Stimulated activated CD8-positive, alpha-beta memory T cell treated with anti-CD3 and anti-CD28 coated beads, Interleukin-15, amount 100 ng/mL, for 48 hours (primary cell): ENCODE data around the gene LTC4S.
"Not testable (repeated sequence)": the region's sequence is repeated elsewhere in the genome, so short reads cannot be mapped to it uniquely, and the experiment has no call there.

Experiments used
- DNase-seq, 2 donors: peaks; one replicate each; pipeline ENCODE4 v3.0.0-alpha.2; 2020; ENCODE audit warnings: low read depth in 2 of 2

The LTC4S gene

GRCh38 chr5:179793468-179794139 lies at the start of gene LTC4S:
TSS of gene LTC4S (plus strand) at chr5:179793986. CDS start at chr5:179794081, 95 bp downstream.
- DNase-seq: no peak

DNA sequence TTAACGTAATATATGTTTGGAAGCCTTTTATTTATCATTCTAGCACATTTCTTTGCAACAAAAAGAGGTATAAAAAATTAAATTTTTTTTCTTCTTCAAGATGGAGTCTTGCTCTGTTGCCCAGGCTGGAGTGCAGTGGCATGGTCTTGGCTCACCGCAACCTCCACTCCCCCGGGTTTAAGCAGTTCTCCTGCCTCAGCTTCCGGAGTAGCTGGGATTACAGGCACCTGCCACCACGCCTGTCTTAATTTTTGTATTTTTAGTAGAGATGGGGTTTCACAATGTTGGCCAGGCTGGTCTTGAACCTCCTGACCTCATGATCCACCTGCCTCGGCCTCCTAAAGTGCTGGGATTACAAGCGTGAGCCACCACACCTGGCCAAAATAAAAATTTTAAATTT lies 49.7 kb upstream of the LTC4S start:
- DNase-seq: not testable (repeated sequence)

DNA sequence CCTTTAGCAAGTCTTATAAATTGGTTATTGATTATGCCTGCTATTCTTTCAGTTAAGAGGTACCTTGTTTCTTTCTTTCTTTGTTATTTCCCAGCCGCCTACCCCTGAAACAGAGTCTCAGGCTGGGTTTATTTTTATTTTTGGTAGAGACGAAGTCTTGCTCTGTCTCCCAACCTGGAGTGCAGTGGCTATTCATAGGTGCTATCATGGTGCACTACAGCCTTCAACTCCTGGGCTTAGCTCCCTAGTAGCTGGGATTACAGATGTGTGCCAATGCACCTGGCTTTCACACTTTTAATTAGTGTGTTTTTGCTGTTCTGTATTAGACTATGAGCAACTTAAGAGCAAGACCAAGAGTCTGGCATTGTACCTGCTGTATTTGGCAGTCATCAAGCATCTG lies 46.9 kb upstream of the LTC4S start:
- no peak for DNase-seq

DNA sequence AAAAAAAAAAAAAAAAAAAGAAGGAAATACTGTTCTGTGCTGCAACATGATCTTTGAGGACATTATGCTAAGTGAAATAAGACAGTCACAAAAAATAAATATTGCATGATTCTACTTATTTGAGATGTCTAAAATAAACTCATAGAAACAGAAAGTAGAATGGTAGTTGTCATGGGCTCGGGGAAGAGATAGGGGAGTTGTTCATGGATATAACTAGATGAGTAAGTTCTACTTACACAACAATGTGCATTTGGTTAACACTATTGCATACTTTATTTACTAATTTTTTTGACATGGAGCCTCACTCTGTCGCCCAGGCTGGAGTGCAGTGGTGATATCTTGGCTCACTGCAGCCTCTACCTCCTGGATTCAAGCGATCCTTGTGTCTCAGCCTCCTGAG lies 46.0 kb upstream of the LTC4S start:
- DNase-seq: no peak

- no peak for DNase-seq
Observed at GRCh38 chr5:179749857-179750508, 43.8 kb upstream of the LTC4S start.

DNA sequence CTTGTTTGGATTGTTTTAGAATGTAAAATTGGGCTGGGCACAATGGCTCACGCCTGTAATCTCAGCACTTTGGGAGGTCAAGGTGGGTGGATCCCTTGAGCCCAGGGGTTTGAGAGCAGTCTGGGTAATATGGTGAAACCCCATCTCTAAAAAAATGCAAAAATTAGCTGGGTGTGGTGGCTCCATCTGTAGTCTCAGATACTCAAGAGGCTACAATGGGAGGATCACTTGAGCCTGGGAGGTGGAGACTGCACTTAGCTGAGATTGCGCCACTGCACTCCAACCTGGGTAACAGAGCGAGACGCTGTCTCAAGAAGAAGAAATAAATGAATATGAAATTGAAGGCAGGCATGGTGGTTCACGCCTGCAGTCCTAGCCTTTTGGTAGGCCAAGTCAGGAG lies 39.8 kb upstream of the LTC4S start:
- no peak for DNase-seq

DNA sequence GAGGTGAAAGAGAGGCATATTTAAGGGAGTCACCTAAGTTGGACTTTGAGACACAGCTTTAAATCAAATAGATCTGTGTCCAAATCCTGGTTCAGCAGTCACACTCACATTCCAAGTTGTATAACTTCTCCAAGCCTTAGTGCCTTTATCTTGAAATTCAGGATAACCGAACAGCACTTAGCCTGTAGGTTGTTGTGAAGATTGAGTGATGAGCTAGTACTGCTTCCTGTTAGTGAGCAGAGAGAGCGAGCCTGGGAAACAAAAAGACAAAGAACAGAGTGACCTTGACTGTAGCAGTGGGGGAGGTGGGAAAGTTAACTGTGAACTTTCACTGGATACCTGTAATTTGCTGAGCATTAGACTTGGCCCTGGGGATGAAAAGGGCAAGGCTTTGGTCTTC lies 38.8 kb upstream of the LTC4S start:
- DNase-seq: no peak

DNA sequence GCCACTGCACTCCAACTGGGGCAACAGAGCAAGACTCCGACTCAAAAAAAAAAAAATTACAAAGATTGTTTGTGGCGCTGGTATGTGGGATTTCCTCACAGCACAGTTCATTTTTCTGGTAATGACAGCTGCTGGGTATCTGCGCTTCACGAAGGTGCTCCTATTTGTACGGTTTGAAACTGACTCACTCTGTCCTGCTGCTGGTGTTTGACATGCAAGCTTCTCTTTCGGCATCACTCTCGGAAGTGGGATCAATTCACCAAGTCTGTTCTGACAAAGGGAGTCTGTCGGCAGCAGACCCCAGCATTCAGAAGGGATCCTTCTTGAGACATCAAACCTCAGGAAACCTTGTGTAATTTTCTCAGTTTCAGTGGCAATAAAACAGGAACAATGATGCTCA lies 34.8 kb upstream of the LTC4S start:
- no peak for DNase-seq

DNA sequence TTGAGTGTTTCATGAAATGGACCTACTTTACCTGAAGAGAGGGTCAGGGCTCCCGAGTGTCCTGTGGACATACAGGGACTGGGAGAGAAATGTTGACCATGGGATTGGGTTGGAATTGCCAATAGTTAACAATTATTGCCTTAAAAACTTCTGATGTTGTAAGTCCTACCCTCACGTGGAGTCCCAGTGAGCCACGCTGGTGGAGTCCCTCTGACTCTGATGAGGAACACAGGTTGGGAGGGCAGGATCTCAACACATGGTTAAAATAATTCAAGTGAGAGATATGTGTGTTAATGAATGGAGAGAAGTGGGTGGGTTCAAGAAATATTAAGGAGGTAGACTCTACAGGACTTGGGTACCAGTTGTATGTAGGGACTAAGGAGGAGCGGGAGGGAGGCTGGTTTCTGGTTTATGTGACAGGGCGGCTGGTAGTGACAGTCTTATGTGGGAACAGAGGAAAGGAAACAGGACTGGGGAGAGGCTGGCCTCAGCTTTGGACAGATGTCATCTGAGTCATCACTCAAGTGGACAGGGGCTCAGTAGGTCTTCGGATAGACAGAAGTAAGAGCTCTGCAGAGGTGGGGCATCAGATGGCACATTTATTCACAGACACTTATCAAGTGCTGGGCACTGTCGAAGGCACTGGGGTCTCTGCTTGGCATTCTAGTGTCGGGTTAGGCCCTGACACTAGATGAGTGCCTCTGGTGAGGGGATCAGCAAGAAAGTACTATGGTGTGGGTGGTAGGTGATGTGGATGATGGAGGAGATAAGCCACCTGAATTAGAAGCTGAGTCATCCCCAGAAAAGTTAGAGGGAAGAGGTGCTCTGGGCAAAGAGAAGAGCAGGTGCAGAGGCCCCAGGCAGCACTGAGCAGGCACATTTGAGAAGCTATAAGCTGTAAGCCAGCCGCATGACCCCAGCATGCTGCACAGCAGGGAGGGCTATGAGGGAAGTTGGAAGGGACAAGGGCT lies 33.9 kb upstream of the LTC4S start:
- DNase-seq: peak in 1 of 2 donors; percentile 20

DNA sequence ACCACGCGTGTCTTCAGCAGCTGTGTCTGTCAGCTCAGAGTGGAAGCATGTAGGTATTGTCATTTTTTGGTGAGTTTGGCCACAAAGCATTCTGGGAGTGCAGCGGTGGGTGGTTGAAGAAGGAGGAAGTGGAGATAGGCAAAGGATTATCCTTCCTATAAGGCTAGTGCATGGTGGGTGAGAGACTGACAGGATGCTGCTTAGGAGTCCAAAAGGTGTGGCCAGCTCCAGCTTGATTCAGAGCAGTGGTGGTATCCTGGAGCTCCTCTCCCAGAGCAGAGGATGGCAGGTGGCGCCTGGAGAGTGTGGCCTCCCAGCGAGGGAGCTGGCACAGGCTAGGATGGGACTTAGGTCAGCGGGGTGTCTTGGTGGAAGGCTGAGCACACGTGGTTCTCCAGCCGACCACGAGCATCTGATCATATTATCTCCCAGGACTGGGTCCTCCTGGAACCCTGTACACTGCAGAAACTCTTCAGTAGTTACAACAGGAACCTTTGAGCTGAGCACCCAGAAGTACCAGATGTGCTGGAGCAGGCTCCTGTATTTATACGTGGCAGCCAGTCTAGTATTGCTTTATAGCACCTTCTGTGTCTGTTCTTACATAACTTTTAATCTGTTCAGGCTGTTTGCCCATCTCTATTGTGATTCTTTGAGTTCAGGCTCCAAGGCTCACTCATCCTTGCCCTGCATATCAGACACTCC lies 31.6 kb upstream of the LTC4S start:
- no peak for DNase-seq

- DNase-seq: no peak
Observed at GRCh38 chr5:179762781-179763176, 31.0 kb upstream of the LTC4S start.

GRCh38 chr5:179763215-179763945 lies 30.4 kb upstream of the LTC4S start:
- no peak for DNase-seq

DNA sequence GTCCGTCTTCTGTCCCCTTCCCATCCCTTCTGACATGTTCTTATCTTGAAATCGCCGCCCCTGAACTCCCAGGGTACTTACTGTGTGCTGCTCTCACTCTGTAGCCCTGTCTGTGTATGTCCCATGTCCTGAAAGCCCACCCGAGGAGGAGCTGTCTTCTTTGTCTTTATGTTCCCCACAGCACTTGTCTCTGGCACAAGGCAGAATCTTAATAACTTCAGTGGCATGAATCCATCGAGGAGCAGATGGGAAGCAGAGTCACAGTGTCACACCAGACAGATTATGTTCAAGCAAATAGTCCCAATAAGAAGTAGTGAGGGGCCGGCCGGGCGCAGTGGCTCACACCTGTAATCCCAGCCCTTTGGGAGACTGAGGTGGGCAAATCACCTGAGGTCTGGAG lies 29.7 kb upstream of the LTC4S start:
- DNase-seq: no peak

DNA sequence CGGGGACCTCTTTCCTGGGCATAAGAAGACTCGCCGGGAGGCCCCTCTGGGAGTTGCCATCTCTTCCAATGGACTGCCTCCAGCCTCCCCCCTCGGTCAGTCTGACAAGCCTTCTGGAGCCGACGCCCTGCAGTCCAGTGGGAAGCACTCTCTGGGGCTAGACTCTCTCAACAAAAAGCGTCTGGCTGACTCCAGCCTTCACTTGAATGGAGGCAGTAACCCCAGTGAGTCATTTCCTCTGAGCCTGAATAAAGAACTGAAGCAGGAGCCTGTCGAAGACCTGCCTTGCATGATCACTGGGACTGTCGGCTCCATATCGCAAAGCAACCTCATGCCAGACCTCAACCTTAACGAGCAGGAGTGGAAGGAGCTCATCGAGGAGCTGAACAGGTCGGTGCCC lies 28.4 kb upstream of the LTC4S start:
- DNase-seq: no peak

DNA sequence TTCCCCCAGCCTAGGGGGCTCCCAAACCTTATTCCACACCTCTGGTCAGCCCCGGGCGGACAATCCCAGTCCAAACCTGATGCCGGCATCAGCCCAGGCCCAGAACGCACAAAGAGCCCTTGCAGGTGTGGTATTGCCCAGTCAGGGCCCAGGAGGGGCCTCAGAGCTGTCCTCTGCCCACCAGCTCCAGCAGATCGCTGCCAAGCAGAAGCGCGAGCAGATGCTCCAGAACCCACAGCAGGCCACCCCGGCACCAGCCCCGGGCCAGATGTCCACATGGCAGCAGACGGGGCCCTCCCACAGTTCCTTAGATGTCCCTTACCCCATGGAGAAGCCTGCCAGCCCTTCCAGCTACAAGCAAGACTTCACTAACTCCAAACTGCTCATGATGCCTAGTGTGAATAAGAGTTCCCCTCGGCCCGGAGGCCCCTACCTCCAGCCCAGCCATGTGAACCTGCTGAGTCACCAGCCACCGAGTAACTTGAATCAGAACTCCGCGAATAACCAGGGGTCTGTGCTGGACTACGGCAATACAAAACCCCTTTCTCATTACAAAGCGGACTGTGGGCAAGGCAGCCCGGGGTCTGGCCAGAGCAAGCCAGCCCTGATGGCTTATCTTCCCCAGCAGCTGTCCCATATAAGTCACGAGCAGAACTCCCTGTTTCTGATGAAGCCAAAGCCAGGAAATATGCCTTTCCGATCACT lies 27.6 kb upstream of the LTC4S start:
- no peak for DNase-seq

GRCh38 chr5:179766726-179767455 lies 26.9 kb upstream of the LTC4S start:
- DNase-seq: no peak

- no peak for DNase-seq
Observed at GRCh38 chr5:179767496-179768100, 26.2 kb upstream of the LTC4S start.

- DNase-seq: peak in 1 of 2 donors; percentile 21
Observed at GRCh38 chr5:179768326-179769085, 25.3 kb upstream of the LTC4S start.

DNA sequence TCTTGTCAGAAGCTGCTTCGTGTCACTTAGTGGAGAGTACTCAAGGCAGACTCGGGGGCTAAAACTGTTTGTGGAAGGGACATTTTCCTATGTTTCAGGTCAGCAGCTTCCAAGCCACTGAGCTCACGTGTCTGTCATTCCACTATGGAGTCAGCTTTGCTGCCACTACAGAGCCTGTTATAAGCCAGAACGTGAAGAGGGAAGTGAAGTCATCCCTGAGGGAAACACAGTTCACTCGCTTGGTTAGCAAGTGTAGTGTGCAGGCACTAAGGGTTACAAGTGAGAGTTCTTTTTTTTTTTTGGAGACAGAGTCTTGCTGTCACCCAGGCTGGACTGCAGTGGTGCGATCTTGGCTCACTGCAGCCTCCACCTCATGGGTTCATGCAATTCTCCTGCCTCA lies 24.5 kb upstream of the LTC4S start:
- no peak for DNase-seq
